Fibroblast of peridontal ligament (primary cell): ENCODE measurements around the gene UGT1A10.

Source experiments
- DNase-seq: peaks from one replicate; pipeline ENCODE4 v3.0.0-alpha.2; 2010; ENCODE audit errors: extremely low read depth

The UGT1A10 gene

DNA sequence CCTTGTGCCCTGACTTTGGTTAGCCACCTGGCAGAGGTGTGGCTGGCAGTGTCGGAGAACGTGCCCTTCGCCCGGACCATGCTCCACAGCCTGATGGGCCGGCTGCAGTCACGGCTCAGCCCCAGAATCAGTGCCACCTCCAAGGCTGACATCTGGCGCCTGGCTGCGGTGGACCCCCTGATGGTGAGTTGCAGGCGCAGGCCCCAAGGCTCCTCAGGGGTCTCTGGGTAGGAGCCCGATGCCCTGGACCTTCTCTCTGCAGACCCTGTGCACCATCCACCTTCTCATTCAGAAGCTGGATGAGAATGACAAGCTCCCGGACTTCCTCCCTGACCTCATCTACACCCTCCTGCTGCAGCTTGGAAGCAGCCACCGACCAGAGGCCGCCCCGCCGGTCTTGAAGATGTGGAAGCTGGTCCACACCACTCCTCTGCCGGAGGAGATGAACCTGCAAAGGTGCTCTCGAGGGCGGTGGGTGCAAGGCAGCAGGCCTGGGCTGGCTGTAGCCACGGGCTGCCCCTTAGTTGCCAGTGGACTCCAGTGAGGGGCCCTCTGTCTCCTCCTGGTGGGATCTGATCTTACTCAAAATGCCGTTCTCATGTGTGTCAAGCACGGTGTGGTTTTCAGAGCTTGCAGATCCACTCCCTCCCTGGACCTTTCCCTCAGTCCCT, 186.0 kb downstream of the UGT1A10 start:
- no peak for DNase-seq
